GM15510 (cell line): ENCODE measurements around the gene ATOH8.

Experiments used
- POLR2A ChIP-seq: IDR thresholded peaks from 3 replicates; pipeline ENCODE4 v1.6.1; 2011; ENCODE audit warnings: borderline replicate concordance; ENCODE audit not compliant: insufficient read length; ENCODE audit errors: extremely low read depth

The ATOH8 gene

DNA sequence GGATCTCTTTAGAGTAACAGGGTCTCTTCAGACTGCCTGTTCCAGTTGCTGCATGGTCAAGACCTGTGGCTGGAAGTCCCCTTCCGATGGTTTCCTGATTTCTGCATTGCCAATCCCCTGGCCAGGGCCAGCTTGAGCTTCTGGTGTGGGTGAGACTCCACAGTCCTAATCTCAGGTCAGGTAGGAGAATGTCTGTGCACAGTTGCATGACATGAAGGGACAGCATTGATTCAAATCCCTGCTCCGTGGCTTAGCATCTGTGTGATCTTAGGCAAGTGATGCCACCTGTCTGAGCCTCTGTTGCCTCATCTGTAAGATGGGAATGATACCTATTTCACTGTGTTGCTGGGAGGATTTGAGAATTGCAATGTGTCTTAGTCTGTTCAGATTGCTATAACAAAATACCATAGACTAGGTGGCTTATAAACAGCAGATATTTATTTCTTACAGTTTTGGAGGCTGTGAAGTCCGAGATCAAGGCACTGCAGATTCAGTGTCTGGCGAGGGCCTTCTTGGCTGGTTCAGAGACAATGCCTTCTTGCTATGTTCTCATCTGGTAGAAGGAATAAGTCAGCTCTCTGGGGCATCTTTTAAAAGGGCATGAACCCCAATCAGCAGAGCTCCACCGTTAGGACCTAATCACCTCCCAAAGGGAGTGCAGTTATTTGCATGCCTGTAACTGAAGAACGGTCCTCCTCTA lies 66.2 kb downstream of the ATOH8 start:
- TF ChIP-seq POLR2A, result no peak

DNA sequence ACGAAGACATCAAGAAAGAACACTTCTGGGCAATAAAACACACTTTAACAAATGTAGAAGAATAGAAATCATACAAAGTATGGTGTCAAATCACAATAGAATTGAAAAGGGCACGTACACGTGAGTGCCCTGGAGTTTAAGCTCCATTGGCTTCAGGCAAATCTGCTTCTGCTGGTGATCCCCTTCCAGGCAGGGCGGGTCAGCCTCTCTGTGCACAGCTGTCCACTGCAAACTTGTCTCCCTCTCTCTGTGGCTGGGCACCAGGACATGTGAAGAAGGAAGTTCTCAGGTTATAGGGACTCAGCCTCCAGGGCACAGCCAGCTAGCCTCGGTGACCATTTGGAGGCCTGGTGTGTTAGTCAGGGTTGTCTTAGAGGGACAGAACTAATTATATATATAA lies 69.0 kb downstream of the ATOH8 start:
- no peak for TF ChIP-seq POLR2A

DNA sequence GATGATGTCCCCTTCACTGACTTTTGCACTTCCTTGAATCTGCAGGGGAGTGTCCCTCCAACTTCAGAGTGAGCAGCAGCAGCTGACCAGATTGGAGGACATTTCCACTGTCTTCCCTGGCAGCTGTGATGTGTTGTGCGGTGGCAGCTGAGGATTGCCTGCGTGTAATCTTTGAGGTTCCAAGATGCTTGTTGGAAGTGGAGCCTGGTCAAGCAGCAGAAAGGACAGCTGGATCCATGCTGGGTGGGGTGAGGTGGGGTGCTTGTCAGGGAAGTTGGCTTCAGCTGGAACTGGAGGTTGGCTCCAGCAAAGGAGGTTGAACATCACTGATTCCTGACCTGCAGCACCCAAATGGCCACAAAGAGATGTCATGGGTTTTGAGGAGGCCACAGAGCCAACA lies 70.2 kb downstream of the ATOH8 start:
- TF ChIP-seq POLR2A, result no peak

DNA sequence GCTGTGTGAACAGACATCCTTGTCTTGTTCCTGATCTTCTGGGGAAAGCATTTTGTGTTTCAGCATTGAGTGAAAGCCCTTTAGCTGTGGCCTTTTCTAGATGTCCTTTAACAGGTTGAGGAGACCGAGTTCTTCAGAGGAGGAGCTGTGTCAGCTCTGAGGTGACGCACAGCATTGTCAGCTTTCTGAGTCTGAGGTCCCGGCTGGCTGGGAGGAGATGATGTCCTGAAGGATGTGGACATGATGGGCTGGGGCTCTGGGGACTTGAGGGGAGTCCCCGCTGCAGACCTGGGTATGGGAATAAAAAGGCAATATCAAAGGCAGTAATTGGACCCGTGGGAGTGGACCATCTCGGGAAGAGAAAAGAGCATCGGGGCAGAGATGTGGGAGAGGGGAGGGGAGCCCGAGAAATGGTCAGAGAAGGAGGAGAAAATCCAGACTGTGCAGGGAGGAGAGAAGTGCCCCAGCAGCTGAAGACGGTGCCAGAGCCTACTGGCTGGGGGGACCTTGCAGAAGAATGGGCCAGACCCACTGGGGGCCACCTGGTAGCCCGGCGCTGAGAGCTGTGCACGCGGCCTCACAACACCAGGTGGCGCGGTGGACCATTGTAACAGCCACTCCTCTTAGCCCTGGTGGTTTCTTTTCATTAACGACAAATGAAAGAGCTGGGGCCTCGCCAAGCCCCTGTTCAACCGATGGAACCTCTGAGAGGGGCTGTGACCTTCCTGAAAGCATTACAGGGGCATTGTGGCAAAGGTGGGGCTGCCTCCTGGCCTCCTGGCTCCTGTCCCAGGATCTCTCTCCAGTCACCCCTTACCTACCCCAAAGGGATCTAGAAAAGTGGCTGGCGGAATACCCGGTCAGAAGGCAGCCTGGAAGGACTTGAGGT lies 73.4 kb downstream of the ATOH8 start:
- TF ChIP-seq POLR2A, result no peak

DNA sequence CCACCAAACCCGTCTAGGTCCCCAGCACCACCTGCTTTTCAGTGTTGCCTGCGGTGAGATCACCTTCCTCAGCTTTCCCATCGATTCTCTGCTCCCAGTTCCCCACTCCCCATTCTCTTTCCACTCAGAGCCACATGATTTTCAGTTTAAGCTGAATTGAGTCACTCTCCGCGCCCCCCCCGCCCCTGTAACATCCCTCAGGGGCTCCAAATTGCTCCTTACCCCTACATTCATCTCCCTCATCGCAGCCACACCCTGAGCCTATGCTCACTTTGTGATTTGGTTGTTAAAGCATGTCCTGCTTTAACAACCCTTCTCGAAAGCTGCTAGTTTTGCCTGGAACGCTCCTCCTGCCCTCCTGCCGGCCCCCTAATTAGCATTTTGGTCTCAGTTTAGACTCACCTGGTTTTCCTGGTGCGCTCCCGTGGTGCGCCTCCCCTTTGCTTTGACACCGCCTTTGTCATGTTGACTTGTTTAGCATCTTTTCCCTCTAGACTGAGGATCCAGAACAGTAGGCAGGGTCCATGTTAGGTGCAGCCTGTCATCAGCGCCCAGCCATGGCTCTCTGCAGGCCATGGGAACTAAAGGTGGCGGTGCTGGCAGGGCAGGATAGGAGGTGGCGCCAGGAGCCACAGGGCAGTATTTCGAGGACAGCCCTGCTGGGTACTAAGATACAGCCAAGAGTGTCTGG lies 74.2 kb downstream of the ATOH8 start:
- no peak for TF ChIP-seq POLR2A

DNA sequence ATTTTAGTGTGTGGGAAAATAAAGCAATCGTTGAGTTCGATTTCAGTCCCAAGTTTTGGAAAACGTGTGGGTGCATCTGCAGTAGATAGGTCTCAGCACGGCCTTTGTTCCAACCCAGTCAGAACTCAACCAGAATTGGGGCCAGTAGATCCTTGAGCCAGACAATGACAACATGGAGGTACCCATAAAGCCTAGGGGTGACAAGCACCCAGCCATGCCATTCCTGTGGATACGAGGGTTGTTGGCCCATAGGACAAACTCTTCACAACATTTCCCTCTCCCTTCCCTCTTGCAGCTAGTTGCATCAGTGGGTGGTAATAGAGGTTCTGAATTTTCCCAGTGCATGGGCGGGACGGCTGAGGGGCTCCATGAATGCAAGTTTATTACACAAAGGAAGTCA lies 74.9 kb downstream of the ATOH8 start:
- TF ChIP-seq POLR2A, result no peak

DNA sequence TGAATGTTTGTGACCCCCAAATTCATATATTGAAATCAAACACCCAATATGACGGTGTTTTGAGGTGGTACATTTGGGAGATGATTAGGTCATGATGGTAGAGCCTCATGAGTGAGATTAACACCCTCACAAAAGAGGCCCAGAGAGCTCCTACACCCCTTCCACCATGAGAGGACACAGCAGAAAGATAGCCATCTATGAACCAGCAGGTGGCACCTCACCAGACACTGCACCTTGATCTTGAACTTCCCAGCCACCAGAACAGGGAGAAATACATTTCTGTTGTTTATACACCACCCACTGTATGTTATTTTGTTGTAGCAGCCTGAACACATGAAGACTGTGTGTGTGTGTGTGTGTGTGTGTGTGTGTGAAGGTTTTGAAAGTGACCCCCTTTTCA lies 76.9 kb downstream of the ATOH8 start:
- no peak for TF ChIP-seq POLR2A

DNA sequence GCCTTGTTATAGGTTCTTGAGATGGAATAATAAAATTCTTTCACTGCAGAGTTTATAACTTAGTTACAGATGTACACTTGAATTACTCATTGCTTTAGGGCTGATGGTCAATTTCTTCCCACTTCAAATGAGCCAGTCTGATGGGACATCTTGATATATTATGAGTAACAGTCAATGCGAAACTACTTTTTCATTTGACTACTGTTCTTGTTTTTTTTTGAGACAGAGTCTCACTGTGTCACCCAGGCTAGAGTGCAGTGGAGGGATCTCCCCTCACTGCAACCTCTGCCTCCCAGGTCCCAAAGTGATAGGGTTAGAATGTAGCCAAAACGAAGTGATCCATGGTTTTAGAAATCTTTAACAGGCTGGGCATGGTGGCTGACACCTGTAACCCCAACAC lies 77.9 kb downstream of the ATOH8 start:
- no peak for TF ChIP-seq POLR2A

DNA sequence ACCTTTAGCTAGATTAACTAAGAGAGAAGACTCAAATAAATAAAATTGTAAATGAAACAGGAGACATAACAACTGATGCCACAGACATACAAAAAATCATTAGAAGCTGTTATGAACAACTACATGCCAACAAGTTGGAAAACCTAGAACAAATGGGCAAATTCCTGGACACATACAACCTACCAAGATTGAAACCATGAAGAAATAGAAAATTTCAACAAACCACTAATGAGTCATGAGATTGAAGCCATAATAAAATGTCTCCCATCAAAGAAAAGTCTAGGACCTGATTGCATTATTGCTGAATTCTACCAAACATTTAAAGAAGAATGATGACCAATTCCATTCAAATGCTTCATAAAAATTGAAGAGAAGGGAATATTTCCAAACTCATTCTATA lies 80.7 kb downstream of the ATOH8 start:
- TF ChIP-seq POLR2A, result no peak
